Upper lobe of left lung (tissue), 6 donors: ENCODE results near the gene GRK2. TPM values are rescaled to one million over a fixed set of nuclear protein-coding genes. Genes with fewer than 3 reads are reported as not detected.
A peak's percentile ranks its signal among the peaks of the same experiment; 100 is the strongest.

Experiments used
- ATAC-seq, 2 donors: fragments of 200-7000 bp; cut with Tn5 transposase; one replicate each; pipeline ENCODE4 v1.9.1; 2022; ENCODE audit warnings: mild to moderate bottlenecking in 2 of 2, moderate library complexity in 2 of 2; ENCODE audit not compliant: low FRiP score in 2 of 2
- DNase-seq, 2 donors: peaks; one replicate each; pipeline ENCODE4 v3.0.0-alpha.2; 2019 to 2020
- H3K27ac ChIP-seq, 4 donors: fragments of 200-600 bp; sonication (generic); one replicate each; pipeline ENCODE4 v1.5.1; 2016 to 2019
- H3K27me3 ChIP-seq, 4 donors: fragments of 200-600 bp; sonication (generic); one replicate each; pipeline ENCODE4 v1.5.1; 2017 to 2019
- H3K36me3 ChIP-seq, 4 donors: fragments of 200-600 bp; sonication (generic); one replicate each; pipeline ENCODE4 v1.5.1; 2016 to 2019
- H3K4me1 ChIP-seq, 4 donors: fragments of 200-600 bp; sonication (generic); one replicate each; pipeline ENCODE4 v1.5.1; 2018 to 2019
- H3K4me3 ChIP-seq, 4 donors: fragments of 200-600 bp; sonication (generic); one replicate each; pipeline ENCODE4 v1.5.1; 2017 to 2019; ENCODE audit warnings: mild to moderate bottlenecking in 2 of 4, moderate library complexity in 1 of 4
- H3K9me3 ChIP-seq, 4 donors: fragments of 200-600 bp; sonication (generic); one replicate each; pipeline ENCODE4 v1.5.1; 2018 to 2019
- CTCF ChIP-seq, 6 experiments: fragments of 450-650 bp in 4 of 6; fragments of 200-600 bp in 2 of 6; sonication (generic) in 2 of 6; IDR thresholded peaks; one replicate each; pipeline ENCODE4 v1.5.1; 2016 to 2019; ENCODE audit warnings: antibody characterized with exemption in 6 of 6
- EP300 ChIP-seq, 4 donors: sonication (generic); formaldehyde crosslinking; IDR thresholded peaks; one replicate each; pipeline ENCODE4 v1.5.1; 2017; ENCODE audit warnings: antibody characterized with exemption in 4 of 4, control low read depth in 2 of 4
- POLR2A ChIP-seq, 4 donors: fragments of 450-650 bp; IDR thresholded peaks; one replicate each; pipeline ENCODE4 v1.5.1; 2016 to 2017; ENCODE audit warnings: antibody characterized with exemption in 4 of 4, mild to moderate bottlenecking in 2 of 4
- POLR2AphosphoS5 ChIP-seq, 2 donors: sonication (generic); formaldehyde crosslinking; IDR thresholded peaks; one replicate each; pipeline ENCODE4 v1.5.1; 2017; ENCODE audit warnings: antibody characterized with exemption in 2 of 2
- WGBS, 2 donors: methylation state at CpG; one replicate each; pipeline ENCODE4 v1.1.5; 2017 to 2018; 5-methylcytosine and 5-hydroxymethylcytosine counted together
- total RNA-seq, 6 donors: library from RNA; depleted of rRNA in 4 of 6; stranded (reverse); fragments of >200 nt in 4 of 6; gene quantifications; one replicate each; pipeline versions ENCODE4 v1.1.0 to v1.2.1, GENCODE V29; 2016 to 2021
- donor health status: DM: no; HTN: no; CAD: no; lungs with moderate emphysema.
- donor health status: DM: no; HTN: yes; CAD: no; lungs with severe emphysema.

Gene GRK2
- total RNA-seq, 6 donors from 2014 or later = 76.9 to 232 (median 117) TPM

- Histone ChIP-seq H3K36me3 (peaks cover 13 to 44% (median 30%) of the 10 kb centered on the region in 4 donors), H3K4me3 (peak overlapping the region; percentile 83 to 99 (median 89)), H3K4me1 (peaks cover 23 to 39% (median 28%) of the 10 kb centered on the region in 4 donors), H3K27ac (peak overlapping the region; percentile 78 to 96 (median 92)), H3K9me3 (no peaks in the 10 kb centered on the region), H3K27me3 (no peaks in the 10 kb centered on the region)
- TF ChIP-seq POLR2AphosphoS5 (IDR thresholded peaks at IDR 0.05) (peak in 1 of 2 donors; percentile 31), EP300 (IDR thresholded peaks at IDR 0.05) (no peak), CTCF (IDR thresholded peaks at IDR 0.05) (no peak), POLR2A (IDR thresholded peaks at IDR 0.05) (no peak)
- WGBS, 2 donors = 14 to 39% methylated on average over 5 to 14 of the region's 23 CpGs
- ATAC-seq (peak; percentile 57 to 71), DNase-seq (peak in 1 of 2 donors; percentile 83)
Observed at GRCh38 chr11:67302571-67303131, 36.4 kb downstream of the GRK2 start.

- Histone ChIP-seq H3K4me3 (peak within 1 kb of the TSS; percentile 83 to 99 (median 89)), H3K4me1 (peaks cover 23 to 39% (median 28%) of the 10 kb centered on the region in 4 donors), H3K36me3 (peaks cover 16 to 50% (median 33%) of the 10 kb centered on the region in 4 donors), H3K27me3 (no peaks in the 10 kb centered on the region), H3K27ac (peak within 1 kb of the TSS; percentile 78 to 96 (median 92)), H3K9me3 (no peaks in the 10 kb centered on the region)
- ATAC-seq (peak; percentile 90 to 93), DNase-seq (peak; percentile 95 to 96)
- 0% methylated on average over 9 of the region's 65 CpGs; no CpG with 5 or more reads in 1 of the 2 donors for WGBS, 2 donors
- no peak for TF ChIP-seq EP300 (IDR thresholded peaks at IDR 0.05)
- TF ChIP-seq POLR2AphosphoS5 (IDR thresholded peaks at IDR 0.05) = peak; percentile 24 to 70
- TF ChIP-seq CTCF (IDR thresholded peaks at IDR 0.05) = peak in 1 of 6 experiments; percentile 19
- TF ChIP-seq POLR2A (IDR thresholded peaks at IDR 0.05) = peak in 2 of 4 donors; percentile 74 to 78
Observed at GRCh38 chr11:67303132-67303834, 37.0 kb downstream of the GRK2 start, which contains the start of gene SSH3. SSH3 (plus strand) TSS chr11:67303530; CDS start chr11:67303626, 96 bp downstream.

- Histone ChIP-seq H3K27me3 (no peaks in the 10 kb centered on the region), H3K9me3 (no peaks in the 10 kb centered on the region), H3K4me1 (peaks cover 23 to 39% (median 28%) of the 10 kb centered on the region in 4 donors), H3K27ac (peak overlapping the region; percentile 78 to 96 (median 92)), H3K4me3 (peak overlapping the region; percentile 83 to 99 (median 89)), H3K36me3 (peaks cover 19 to 51% (median 36%) of the 10 kb centered on the region in 4 donors)
- TF ChIP-seq CTCF (IDR thresholded peaks at IDR 0.05) (no peak), POLR2AphosphoS5 (IDR thresholded peaks at IDR 0.05) (peak in 1 of 2 donors; percentile 5)
- peak; percentile 27 to 43 for ATAC-seq
- peak; percentile 59 to 86 for DNase-seq
- WGBS, 2 donors = 0 to 5% methylated on average over 7 to 19 of the region's 43 CpGs
Observed at GRCh38 chr11:67303835-67304411, 37.6 kb downstream of the GRK2 start.

- DNase-seq (peak in 1 of 2 donors; percentile 19), ATAC-seq (no peak)
- peak overlapping the region in 3 of 4 donors; percentile 91 to 96 (median 94) for H3K27ac ChIP-seq
- TF ChIP-seq POLR2A (IDR thresholded peaks at IDR 0.05) (no peak), POLR2AphosphoS5 (IDR thresholded peaks at IDR 0.05) (no peak), EP300 (IDR thresholded peaks at IDR 0.05) (no peak), CTCF (IDR thresholded peaks at IDR 0.05) (no peak)
- H3K4me1 ChIP-seq = peaks cover 23 to 39% (median 28%) of the 10 kb centered on the region in 4 donors
- H3K9me3 ChIP-seq = no peaks in the 10 kb centered on the region
- peak overlapping the region in 3 of 4 donors; percentile 83 to 99 (median 93) for H3K4me3 ChIP-seq
- H3K27me3 ChIP-seq = no peaks in the 10 kb centered on the region
- H3K36me3 ChIP-seq = peaks cover 18 to 51% (median 38%) of the 10 kb centered on the region in 4 donors
- 84 to 86% methylated on average over 5 to 14 of the region's 14 CpGs for WGBS, 2 donors
Observed at GRCh38 chr11:67304511-67305113, 38.3 kb downstream of the GRK2 start.
